NCI-H1048 (cell line): ENCODE measurements around the gene TPGS1.

Experiments used
- DNase-seq: peaks from one replicate; lab custom pipeline; 2025; lab: John Stamatoyannopoulos, UW

Gene TPGS1, protein sequence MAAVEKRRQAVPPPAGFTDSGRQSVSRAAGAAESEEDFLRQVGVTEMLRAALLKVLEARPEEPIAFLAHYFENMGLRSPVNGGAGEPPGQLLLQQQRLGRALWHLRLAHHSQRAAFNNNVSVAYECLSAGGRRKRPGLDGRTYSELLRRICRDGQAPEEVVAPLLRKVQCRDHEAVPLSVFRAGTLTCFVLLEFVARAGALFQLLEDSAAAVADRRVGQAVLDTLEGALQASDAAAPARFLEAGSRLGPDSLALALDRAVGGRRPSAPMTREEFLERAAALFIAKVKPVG

DNA sequence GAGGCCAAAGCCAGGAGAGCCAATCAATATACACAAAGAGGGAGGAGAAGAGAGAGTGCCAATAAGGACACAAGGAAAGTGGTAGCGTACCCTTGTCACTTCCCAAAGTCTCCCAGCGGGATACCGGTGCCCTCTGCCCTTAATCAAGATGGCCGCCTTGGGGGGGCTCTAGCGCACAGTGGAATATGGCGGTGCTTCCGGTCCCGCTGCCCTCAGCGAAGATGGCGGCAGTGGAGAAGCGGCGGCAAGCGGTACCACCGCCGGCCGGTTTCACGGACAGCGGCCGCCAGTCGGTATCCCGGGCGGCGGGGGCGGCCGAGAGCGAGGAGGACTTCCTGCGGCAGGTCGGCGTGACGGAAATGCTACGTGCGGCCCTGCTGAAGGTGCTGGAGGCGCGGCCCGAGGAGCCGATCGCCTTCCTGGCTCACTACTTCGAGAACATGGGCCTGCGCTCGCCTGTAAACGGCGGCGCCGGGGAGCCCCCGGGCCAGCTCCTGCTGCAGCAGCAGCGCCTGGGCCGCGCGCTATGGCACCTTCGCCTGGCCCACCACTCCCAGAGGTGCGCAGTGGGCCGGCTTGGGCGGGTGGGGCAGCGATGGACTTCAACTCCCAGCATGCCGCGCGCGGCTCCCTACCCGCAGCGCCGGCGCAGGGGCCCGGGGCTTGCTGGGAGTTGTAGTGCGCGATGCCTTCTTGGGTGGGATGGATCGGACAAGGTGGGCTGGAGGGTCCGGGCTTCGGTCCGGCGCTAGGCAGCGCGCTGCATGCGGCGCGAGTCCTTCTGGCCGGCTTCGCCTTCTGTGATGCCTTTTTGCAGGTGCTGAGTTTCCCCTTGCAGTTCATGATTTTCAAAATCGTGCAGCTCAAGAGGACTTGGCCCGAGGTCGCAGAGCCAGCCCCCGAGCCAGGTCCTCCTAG lies at the start of gene TPGS1:
Gene TPGS1, plus strand, starts transcription at position 212 of the 918 bp plus-strand sequence. Its CDS starts 10 bp downstream, at position 222.
- peak; percentile 37 for DNase-seq

DNA sequence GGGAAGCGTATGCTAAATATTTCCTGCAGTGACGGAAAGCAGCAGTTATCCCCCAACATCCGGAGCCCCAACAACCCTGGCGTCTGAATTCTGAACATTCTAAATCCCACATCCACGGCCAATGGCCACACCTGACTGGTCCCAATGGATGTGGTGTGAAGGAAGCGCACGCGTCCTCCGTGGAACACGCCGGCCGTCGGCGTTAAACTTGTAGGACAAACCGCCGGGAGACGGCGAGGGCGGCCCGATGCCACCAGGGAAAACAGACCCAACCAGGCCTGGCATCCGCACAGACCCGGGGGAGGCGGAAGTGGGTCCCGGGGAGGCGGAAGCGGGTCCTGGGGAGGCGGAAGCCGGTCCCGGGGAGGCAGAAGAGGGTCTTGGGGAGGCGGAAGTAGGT lies 49.7 kb upstream of the TPGS1 start:
- DNase-seq = no peak

DNA sequence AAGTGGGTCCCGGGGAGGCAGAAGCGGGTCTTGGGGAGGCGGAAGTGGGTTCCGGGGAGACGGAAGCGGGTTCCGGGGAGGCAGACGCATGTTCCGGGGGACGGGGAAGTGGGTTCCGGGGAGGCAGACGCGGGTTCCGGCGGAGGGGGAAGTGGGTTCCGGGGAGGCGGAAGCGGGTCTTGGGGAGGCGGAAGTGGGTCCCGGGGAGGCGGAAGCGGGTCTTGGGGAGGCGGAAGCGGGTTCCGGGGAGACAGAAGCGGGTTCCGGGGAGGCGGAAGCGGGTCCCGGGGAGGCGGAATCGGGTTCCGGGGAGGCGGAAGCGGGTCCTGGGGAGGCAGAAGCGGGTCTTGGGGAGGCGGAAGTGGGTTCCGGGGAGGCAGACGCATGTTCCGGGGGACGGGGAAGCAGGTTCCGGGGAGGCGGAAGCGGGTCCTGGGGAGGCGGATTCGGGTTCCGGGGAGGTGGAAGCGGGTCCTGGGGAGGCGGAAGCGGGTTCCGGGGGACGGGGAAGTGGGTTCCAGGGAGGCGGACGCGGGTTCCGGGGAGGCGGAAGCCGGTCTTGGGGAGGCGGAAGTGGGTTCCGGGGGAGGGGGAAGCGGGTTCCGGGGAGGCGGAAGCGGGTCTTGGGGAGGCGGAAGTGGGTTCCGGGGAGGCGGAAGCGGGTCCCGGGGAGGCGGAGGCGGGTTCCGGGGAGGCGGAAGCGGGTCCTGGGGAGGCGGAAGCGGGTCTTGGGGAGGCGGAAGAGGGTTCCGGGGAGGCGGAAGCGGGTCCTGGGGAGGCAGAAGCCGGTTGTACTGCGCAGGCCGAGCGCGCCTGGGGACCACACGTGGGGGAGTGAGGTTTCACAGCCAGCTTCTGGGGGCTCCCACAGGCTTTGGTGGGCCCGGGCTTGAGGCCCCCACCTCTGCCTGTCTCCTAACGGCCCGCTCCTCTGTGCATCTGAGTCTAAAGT lies 48.9 kb upstream of the TPGS1 start:
- DNase-seq = no peak

DNA sequence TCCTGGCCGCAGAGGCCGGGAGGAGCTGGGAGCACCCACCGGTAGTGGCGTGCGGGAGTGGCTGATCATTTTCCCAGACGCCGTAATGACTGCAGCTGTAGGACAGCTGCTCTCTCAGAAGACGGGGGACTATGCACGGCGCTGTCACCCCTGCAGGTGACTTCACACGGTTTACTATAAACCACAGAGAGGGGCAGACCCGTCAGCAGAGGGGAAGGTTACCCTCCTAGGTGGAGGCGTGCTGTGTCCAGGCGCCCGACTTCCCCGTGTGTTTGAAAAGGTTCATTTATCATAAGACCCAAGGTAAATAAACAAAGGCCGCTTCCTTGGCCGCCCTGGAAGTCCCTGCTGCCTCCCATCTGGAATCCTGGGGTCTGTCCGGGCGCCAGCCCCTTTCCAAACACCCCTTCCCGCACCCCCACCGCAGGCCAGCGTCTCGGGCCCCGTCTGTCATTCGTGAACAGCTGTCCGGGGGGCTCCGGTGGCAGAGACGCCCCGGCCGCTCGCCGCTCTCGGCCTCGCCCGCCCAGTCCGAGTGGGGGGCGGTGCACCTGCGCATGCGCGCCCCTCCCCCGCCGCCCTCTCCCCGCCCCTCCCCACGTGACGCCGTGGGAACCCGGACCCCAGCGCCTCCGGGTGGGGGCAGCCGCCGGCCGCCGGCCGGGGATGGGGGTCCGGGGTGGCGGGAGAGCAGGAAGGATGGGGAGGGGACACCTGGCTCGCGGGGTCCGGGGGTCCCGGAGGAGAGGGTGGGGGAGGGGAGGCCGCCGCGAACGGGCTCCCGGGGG lies 47.4 kb upstream of the TPGS1 start:
- DNase-seq = no peak

DNA sequence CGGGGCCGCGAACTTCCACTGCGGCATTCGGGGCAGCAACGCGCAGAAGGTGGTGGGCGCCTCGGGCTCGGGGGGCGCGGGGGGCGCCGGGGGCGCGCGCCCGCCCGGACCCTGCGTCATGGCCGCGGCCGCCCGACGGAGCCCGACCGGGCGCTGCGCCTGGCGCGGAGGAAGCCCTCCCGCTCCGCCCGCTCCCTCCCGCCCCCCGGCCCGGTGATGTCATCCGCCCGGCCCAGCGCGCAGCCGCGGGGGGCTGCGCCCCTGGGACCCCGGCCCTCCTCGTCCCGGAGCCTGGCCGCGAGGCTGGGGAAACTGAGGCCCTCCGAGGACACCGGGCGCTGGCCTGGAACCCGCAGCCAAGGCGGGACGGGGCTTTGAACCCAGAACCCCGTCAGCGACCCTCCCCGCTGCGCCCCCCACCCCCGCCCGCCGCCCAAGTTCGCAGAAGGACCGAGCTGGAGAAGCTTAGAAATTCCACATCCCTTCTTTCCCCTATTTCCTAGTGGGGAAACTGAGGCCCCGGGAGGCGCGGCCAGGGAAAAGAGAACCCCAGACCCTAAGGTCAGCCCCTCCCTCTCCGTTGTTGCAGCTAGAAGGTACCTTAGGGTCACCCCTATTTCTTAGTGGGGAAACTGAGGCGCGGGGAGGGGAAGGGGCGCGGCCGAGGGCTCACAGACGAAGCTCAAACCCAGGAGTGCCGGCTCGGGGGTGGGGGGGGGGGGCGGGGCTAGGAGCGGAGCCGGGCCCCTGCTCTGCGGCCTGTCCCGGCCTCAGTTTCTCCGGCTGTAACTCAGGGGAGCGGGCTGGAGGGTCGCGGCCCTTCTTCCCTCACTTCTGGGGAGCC lies 46.2 kb upstream of the TPGS1 start, which contains the start of gene SHC2:
Gene SHC2, minus strand, starts transcription at position 157 of the 844 bp plus-strand sequence. Its CDS starts 37 bp downstream, at position 120.
- no peak for DNase-seq

DNA sequence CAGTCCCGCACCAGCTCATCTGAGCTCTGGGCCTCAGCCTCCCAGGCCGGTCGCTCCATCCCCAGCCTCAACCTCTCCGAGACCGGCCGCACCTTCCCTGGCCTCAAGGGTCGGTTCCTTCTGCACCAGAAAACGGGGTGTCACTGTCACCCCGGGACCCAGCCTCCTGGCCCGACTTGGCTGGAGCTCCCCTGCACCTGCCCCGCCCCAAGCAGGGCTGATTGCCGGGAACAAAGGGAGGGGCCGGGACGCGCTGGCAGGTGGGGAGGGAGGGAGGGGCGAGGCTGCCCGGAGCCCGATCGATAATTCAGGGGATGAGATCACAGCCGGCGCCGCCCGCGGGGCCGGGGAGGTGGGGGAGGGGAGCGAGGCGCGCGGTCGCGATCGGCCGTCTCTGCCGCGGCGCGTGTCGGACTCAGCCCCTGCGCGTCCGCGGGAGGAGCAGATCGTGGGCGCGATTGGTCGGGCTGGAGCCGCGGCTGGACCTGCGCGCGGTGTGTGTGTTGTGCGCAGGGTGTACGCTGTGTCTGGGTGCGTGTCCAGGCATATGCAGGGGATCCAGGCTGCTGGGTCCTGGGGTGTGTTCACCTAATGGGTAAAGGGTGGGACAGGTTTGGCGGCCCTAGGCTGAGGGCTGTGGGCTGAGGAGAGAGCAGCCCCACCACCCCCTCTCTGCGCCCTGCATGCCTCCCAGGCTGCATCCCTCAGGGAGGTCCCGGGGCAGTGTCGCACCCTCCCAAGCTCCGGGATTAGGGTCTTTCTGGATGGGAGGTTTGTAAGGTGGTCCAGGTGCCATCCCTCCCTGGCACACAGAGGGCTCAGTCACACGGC lies 45.4 kb upstream of the TPGS1 start:
- no peak for DNase-seq

DNA sequence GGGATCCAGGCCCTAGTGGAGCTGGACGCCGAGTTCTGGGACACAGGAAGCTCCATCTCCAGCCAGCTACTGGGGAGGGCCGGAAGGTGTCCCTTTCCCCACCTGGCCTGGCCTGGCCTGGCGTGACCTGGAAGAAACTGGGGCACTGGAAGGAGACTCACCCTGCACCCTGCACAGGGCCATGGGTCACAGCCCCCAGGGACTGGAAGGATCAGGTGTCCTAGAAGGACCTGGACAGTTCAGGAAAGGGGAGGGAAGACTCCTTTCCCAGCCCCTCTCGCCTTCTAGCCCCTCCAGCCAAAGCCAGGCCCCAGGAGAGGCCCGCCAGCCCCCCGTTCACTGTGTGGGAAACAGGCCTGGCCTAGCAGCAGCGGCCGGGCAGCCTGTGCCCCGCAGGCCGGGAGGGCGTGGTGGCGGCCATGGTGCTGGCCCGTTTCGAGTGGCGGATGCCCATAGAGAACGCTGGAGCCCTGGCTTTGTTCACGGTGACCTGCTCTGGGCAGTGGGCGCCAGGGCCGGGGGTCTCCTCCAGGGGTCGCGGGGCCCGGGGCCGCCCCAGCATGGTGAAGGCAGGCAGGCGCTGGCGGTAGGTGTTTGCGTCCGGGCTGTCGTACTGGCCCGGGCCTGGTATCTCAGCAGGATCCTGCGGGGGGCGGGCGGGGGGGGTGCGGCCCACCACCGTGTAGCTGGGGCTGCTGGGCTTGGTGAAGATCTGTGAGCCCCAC lies 43.7 kb upstream of the TPGS1 start:
- DNase-seq = no peak

DNA sequence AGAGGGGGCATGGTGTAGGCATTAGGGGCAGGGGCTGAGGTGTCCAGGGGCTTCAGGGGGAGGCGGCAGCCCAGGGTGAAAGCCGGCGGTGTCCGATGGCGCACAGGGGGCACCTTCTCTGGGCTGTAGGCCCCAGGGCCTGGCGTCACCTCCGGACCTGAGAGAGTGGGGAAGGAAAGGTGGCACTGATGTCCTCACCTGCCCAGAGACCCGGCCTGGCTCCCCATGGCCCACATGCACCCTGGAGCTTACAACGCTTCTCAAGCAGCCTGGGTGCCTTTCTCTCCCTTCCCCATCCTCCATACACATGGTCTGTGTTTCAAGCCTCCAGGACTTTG lies 43.1 kb upstream of the TPGS1 start:
- no peak for DNase-seq

DNA sequence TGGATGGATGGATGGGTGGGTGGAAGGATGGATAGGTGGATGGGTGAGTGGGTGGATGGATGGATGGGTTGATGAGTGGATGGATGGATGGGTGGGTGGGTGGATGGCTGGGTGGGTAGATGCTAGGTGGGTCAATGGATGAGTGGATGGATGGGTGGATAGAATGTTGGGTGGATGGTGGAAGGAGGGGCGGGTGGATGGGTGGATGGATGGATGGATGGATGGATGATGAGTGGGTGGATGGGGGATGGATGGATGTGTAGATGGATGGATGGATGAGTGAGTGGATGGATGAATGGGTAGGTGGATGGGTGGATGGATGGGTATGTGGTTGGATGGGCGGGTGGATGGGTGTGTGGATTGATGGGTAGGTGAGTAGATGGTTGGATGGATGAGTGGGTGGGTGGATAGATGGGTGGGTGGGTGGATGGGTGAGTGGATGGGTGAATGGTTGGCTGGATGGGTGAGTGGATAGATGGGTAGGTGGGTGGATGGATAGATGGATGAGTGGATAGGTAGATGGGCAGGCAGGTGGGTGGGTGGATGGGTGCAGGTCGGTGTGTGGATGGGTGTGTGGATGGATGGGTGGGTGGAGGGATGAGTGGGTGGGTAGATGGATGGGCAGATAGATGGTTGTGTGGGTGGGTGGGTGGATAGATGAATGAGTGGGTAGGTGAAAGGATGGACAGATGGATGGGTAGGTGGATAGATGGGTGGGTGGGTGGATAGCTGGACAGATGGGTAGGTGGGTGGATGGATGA lies 42.1 kb upstream of the TPGS1 start:
- DNase-seq = no peak

DNA sequence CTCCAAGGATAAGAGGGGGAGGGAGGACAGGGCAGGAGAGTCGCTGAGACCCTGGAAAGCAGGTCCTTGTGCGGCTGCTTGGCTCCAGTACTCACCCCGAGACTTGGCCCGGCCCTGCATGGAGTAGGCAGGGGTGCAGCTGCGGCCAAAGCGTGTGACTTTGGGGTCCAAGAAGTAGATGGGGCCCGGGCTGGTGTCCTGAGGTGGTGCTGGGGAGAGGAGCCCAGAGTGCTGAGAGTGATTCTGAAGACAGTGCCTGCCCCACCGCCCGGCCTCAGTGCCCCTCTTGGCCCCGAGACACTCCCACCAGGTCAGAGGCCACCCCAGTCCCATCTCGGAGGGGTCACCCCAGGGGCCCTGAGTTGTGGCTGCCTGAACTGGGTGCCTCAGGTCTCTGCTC lies 39.7 kb upstream of the TPGS1 start:
- DNase-seq = no peak

DNA sequence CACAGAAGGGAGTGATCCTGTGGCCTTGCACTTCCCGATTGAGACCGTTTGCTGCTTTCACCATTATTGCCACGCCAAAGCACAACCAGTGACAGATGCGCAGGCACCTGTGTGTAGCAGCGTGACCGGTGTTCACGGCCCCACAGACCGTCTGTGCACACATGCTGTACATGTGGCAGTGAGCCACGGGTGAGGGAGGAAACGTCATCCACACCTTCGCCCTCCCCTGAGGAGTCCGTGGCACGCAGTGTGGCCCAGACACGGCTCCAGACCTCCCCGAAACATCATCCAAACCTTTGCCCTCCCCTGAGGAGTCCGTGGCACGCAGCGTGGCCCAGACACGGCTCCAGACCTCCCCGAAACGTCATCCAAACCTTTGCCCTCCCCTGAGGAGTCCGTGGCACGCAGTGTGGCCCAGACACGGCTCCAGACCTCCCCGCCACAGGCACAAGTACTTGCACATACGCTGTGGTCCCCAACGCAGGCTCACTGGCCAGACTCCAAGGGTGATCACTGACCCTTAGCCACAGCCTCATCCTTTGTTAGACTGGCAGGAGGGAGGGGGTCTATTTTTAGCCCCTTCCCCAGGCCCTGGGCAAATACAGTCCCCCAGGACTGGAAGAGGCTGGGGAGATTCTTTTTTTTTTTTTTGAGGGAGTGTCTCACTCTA lies 38.6 kb upstream of the TPGS1 start:
- DNase-seq = no peak

DNA sequence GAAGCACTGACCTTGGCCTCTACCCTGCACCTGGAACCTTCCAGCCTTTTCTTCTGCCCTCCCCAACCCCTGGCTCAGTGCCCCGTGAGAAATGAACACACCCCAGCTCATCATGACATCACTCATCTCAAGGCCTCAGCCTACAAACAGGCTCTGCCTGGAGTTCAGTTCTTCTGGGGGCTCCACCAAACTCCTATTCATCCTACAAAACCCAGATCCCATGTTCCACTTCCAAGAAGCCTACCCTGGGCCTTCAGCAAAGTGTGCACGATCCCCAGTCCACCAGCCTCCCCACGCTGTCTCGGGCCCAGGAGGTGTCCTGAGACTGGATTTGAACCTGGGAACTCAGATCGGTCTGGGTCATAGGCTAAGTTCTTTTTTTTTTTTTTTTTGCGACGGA lies 37.5 kb upstream of the TPGS1 start:
- DNase-seq = no peak

DNA sequence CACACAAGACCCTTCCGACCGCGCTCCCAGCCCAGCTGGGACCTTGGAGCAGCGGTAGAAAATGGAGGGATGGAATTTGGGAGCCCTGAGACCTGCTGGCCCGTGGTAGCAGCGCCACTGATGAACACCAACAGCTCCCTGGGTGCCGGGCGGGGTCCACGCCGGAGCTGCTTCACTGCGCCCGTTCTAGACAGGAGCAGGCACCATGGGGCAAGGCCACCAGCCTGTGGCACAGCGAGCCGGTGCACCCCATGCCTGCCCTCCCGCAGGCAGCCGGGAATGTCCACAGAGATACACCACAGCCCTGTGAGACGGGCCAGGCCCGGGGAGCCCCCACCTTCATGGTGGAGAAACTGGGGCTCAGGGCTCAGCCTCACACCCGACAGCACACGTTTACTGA lies 36.6 kb upstream of the TPGS1 start:
- no peak for DNase-seq

DNA sequence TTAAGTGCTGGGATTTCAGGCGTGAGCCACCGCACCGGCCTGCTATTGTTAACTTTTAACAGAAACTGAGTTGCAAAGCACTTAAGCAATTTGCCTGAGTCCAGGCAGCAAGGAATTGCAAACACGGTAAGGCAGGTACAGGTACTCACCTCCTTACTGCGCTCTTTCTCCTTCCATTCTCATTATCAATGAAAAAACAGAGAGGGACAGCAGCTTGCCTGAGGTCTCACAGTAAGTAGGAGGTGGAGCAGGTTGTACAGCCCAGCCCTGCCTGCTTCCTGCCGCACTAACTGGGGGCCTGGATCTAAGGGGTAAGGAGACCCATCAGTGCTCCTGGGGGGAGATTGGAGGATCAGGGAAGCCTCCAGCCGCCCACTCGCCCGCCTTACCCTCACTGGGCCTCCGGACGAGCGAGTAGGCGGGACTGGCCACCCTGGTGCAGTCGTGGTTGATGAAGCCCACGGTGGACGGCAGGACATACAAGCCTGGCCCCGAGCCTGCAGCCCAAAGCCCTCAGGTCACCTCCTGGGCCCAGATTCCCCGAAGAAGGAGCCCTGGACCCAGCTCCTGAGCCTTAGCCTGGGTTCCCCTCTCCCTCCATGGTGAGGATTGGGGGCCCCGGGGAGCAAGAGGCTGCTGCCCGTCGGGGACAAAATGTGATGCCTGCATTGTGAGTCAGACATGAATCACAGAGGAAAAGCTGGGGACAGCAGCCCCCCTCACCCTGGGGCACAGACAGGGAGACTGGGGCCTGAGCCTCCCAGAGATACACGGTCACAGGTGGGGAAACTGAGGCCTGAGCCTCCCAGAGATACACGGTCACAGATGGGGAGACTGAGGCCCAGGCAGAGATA lies 35.1 kb upstream of the TPGS1 start:
- no peak for DNase-seq

DNA sequence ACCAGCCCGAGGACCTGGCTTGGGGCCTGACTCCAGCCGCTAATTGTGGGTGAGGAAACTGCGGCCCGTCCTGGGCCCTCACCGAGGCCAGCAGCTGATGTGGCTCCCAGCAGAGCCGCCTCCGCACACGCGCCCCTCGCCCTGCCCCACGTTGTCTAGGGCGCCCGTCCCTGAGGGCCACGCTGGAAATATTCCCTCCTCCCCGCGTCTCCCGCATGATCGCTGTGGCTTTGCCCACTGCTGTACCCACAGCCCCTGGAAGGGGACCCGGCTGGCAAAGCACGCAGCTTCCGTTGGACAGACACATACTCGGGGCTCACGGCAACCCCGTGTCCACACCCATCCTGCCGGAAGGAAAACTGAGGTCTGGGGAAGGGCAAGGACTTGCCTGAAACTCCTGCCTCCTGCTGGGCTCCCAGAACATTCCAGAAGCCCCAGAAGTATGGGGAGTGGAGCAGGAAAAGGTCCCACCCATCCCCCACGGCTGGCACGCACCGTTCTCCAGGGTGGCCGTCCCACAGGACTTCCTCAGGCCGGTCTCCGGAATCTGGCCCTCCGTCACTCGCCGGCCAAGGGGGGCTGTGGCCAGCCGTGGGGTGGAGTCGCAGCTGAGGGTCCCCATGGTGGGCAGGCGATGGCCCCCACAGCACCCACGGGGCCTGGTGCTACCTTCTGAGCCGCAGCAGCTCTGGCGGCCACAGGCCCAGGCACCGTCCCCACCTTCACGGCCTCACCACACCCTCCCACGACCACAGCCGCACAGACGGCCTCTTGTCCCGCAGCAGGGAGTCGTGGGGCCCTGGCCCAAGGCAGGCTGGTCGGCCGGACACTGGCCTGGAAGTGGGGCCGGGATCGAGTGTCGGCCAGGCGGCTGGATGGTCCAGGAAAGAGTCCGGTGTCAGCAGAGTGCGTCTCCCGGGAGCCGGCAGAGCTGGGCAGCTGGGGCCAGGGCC lies 32.9 kb upstream of the TPGS1 start:
- DNase-seq = no peak
